Activated CD8-positive, alpha-beta memory T cell treated with anti-CD3 and anti-CD28 coated beads for 36 hours (primary cell): Measurements from ENCODE around the gene PPARG. TPM values are rescaled to one million over a fixed set of nuclear protein-coding genes. Genes with fewer than 3 reads are reported as not detected.
"Not testable (repeated sequence)": the region's sequence is repeated elsewhere in the genome, so short reads cannot be mapped to it uniquely, and the experiment has no call there.

Source experiments
- CTCF ChIA-PET: fragments of 350-600 bp; sonication (Branson Sonifier 250); formaldehyde crosslinking; loops from one replicate; lab custom pipeline; 2021; ENCODE audit warnings: antibody characterized with exemption; lab: Charles Lee
- POLR2A ChIA-PET: fragments of 350-600 bp; sonication (Branson Sonifier 250); formaldehyde crosslinking; loops from one replicate; lab custom pipeline; 2021; ENCODE audit warnings: antibody characterized with exemption; lab: Charles Lee
- total RNA-seq, 2 experiments: library from RNA; stranded (reverse); gene quantifications; one replicate each; pipeline ENCODE4 v1.2.3, GENCODE V29; 2021

PPARG gene
- total RNA-seq, 2 experiments from 2014 or later = 0.53 to 0.80 TPM

DNA sequence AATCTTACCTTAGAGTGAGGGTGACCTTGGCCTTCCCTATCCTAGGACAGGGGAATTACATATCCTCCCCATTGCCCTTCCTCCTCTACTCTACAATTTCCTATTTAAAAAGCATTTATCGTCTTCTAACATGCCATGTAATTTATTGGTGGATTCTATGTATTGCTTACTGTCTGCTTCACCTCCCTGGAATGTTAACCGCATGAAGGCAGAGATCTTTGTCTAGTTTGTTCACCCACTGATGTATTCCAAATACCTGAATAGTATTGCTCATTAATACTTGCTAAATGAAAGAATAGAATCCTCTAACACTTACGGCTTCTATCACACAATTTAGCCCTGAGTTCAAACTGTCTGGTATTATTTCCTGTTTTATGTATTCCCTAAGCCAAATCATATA lies 68.6 kb downstream of the PPARG start:
- POLR2A ChIA-PET = no interaction called here
- CTCF ChIA-PET = no interaction called here

DNA sequence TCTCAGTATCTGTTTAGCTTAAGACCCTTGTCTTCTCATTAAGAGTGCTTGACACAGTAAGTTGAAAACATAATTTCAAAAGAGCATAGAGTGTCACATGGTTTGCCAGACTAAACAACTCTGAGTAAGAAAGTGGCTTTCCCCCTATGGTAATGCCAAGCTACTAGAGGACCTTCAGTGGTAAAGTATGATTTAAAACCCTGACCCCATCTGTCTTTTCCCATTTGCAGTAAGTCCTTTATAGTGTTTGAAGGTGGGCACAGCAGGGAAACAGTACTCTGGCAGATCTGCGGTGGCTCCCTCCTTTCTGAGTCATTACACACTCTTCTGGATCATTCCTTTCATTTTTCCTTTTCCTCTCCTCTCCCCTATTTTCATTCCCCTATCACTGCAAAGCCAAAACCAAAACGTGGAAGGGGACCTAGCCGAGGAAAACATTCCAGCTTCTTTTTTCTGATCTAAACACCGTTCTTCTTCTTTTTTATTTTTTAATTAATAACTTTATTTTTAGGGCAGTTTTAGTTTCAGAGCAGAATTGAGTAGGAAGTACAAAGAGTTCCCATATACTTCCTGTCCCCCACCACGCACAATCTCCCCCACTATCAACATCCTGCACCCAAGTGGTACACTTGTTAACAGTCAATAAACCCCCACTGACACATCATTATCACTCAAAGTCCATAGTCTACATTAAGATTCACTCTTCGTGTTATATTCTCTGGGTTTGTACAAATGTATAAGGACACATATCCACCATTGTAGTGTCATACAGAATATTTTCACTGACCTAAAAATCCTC lies 74.7 kb downstream of the PPARG start:
- CTCF ChIA-PET = no interaction called here

DNA sequence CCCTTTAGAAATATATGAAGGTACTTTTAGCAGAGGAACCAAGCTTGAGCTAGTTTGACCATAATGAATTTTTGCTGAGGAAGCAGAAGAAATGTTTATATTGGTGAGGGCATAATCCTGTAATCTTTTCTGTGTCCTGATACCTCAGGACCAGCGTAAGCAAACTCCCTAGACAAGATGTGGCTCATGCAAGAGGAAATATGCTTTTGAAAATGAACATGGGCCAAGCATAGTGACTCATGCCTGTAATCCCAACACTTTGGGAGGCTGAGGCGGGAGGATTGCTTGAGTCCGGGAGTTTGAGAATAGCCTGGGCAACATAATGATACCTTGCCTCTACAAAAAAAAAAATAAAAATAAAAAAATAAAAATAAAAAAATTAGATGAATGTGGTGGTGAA lies 78.5 kb downstream of the PPARG start:
- ChIA-PET CTCF (no interaction called here), POLR2A (no interaction called here)

More for the DNA sequence above, 74.7 kb downstream of the PPARG start:
- POLR2A ChIA-PET = no interaction called here

DNA sequence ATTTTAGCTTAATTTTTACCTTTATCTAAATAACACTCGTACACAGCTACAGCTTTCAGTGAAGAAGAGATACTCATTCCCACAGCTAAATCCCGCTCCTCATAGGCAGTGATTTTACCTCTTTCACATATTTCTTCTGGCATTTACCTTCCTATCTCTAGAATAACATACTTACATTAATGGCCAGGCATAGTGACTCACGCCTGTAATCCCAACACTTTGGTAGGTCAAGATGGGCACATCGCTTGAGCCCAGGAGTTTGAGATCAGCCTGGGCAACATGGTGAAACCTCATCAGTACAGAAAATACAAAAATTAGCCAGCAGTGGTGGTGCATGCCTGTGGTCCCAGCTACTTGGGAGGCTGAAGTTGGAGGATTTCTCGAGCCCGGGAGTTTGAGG lies 80.2 kb downstream of the PPARG start:
- ChIA-PET CTCF (interaction anchor here (1.1 kb wide), 1 partner anchor 10 kb away, joined by 3 read pairs; no protein-coding TSS in a partner anchor), POLR2A (no interaction called here)

DNA sequence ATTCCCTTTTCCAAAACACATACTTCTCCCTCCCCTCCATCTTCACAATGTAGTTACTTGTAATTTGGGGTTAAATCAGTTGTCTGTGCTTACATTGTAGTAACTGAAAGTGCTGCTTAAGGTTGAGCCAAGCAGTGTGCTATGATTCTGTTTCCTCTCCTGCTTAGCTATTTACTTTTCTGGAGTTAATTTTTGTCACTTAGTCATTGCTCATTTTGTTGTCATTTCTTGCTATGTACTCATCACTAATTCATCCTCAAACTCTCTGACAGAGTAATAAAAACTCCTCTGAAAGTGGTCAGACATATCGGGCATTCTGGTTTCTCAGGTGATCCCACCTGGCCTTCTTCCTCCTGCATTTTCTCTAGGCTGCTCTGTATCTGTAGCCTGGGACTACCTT lies 80.7 kb downstream of the PPARG start:
- POLR2A ChIA-PET = no interaction called here

DNA sequence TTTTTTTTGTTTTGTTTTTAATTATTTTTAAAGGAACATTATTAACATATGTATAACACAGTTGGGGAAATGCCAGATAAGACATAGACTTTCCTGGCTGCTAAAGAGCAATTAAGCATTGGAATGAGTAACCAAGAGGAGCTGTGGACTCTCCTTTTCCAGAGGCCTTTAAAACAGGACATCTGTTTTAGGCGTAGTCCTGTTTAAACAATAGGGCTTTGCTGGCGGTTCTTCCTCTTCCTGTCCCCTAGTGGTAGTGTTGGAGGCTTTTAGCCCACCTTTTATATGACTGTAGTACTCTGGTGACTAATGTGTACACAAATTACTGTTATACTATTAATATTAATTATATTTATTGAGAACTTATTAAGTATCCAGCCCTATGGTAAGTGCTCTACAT lies 81.9 kb downstream of the PPARG start:
- CTCF ChIA-PET = interaction anchor here (1.2 kb wide), 1 partner anchor 14 kb away, joined by 3 read pairs; no protein-coding TSS in a partner anchor
- POLR2A ChIA-PET = no interaction called here

More for the DNA sequence above, 80.7 kb downstream of the PPARG start:
- CTCF ChIA-PET = no interaction called here

DNA sequence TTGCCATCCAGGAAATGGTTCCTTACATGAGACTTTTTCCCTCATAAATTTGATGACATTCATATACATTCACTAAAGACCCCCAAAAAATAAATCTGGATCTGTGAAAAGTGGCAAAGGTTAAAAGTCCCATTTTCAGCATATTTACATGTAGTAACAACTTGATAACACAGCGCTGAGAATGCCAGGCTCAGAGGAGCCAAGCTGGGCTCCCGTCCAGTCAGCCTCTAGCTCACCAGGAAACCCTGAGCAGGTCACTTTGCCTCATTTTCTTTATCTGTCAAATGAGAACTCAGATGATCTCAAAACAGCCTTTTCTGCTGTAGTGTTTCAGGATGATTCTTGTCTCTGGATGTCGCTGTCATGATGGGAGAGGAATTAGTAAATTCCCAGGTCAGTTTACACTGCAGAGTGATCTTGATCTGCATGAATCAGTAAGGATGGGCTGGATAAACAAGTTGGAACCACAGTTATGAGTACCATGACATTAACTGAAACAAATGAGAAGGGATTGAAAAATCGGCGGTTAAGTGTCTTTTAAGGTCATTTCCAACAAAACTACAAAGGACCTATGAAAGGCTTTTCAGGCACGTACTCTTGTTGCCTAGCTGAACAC lies 82.8 kb downstream of the PPARG start:
- CTCF ChIA-PET = no interaction called here
- POLR2A ChIA-PET = no interaction called here

DNA sequence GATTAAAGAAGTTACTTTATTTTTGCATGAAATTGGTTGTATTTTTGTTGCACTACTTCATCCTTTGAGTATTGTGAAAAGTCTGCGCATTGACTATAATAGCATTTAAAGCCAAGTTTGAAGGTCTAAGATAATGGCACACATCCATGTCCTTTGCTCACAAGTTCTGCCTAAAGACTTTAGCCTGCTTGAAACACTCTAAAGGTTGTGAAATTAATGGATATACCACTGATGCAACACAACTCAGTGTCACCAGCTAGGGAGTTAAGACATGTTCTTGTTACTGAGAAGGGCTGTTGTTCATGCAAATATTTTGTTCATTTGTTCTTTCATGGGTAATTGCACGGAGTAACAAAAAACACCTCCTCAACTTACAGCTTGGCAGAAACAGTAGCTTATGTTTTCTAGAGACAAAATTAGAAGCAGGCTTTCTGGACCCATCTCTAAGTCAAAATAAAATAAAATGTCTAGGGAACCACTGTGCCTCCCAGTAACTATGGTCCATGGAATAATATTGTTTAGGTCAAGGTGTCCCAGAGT lies 83.9 kb downstream of the PPARG start:
- CTCF ChIA-PET = no interaction called here
- POLR2A ChIA-PET = no interaction called here

DNA sequence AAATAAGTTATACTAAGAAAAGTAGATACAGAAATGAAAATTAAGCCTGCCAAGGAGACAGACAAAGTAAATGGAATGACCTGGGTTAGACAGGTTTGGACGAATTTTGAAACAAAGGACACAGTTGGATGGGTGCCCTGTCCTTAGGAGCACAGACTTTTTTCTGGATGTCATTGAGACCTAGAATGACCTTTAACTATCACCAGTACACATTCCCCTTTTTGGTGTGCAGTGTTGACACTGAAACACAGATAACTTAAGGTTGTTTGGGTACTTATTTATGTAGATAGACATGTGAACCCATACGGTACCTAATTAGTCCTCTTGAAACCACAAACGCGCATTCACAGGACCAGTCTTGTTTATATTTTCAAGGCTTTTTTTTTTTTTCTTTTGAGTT lies 86.7 kb downstream of the PPARG start:
- CTCF ChIA-PET = no interaction called here
- POLR2A ChIA-PET = no interaction called here

DNA sequence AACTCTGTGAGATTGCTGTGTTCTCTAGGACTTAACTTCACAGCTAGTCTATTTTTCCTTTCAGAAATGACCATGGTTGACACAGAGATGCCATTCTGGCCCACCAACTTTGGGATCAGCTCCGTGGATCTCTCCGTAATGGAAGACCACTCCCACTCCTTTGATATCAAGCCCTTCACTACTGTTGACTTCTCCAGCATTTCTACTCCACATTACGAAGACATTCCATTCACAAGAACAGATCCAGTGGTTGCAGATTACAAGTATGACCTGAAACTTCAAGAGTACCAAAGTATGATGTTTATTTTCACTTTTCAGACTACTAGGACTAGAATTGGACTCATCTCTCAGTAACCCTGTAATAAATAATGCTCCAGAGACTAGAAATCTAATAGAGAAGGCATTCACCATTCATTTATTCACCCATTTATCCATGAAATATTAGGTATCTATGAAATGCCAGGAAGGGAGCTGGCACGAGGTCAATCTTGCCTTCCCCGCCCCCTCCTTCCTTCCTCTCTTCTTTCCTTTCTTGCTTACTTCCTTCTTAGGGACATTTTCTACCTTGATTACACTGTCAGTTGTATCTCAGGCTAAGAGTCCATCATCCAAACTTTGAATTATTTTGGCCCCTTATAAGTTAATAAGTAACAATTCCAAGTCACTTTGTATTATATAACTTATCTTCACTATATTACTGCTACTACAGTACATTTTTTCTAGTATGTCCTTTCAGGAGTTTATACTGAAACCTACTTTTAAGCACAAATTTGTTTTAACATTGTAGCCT lies 91.0 kb downstream of the PPARG start:
- POLR2A ChIA-PET = no interaction called here
- CTCF ChIA-PET = no interaction called here

DNA sequence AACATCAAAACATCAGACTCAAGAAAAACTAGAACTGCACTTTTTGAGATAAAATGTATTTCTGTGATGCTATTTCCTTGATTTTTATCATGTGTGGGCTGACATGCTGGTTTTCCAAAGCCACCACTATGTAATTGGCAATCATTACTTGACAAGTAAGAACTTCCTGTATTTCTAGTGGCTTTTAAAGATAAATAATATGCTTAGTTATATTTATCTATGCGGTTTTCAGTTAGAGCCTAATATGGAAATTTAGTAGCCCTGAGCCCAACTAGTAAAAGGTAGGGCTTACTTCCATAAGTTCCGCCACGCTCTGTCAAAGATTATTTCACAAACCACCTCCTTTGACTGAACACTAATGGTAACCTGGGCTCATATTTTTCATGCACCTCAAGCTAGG lies 91.6 kb downstream of the PPARG start:
- ChIA-PET POLR2A (no interaction called here), CTCF (no interaction called here)

DNA sequence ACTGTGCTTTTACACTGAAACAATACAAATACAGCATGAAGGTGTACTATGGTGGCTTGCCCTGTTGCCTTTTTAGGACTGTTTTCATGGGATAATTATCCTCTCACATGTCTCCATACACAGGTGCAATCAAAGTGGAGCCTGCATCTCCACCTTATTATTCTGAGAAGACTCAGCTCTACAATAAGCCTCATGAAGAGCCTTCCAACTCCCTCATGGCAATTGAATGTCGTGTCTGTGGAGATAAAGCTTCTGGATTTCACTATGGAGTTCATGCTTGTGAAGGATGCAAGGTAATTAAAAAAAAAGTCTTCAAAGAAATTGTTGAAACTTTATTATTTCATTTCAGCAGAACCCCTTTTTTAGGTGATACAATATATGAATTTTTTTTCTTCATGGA lies 92.3 kb downstream of the PPARG start:
- ChIA-PET POLR2A (no interaction called here), CTCF (no interaction called here)

DNA sequence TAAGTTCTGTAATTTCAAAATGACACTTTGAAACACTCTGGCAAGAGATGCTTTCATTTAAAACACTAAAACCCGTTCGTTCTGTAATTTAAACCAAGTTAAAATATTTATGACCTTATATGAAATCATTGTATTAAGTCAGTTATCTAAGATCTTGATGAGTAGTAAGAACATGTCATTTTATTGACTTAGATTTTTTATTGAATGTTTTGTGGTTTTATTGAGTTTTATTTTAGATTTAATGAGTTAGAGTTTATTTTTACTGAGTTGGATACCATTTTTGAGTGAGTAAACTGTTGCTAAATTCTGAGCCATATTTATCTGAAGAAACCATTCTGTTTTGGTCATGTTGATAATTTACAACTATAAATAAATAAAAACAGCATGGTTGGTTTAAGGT lies 94.3 kb downstream of the PPARG start:
- ChIA-PET CTCF (no interaction called here), POLR2A (no interaction called here)

DNA sequence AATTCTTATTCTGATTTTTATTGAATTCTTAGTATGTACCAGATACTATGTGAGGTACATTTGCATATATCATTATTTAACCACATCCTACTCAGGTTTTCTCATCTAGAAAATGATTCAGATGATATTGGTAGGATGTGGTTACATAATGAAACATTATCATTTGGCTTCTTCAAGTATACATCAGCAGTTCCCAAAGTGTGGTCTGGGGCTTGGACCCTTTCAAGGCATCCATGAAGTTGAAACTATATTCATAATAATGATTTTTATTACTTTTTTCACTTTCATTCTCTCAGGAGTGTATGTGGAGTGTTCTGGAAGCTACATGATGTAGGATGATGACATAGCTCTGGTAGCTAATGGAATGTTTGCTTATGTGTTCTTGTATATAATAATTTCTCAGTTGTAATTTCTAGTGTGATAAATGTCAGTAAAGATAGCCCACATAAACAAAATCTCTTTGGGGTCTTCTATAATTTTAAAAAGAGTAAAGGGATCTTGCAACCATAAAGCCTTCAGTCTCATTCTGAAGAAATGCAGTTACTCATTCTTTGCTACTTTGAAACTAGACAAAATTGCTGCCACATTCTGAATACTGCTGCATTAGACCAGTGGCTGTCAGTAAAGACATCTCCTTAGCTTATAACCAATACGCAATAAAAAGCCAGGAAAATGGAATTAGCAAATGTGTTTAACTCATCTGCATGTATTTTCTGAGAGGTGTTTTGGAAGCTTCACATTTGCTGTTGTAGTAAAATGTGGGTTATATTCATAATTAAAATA lies 95.8 kb downstream of the PPARG start:
- CTCF ChIA-PET = no interaction called here
- POLR2A ChIA-PET = no interaction called here

DNA sequence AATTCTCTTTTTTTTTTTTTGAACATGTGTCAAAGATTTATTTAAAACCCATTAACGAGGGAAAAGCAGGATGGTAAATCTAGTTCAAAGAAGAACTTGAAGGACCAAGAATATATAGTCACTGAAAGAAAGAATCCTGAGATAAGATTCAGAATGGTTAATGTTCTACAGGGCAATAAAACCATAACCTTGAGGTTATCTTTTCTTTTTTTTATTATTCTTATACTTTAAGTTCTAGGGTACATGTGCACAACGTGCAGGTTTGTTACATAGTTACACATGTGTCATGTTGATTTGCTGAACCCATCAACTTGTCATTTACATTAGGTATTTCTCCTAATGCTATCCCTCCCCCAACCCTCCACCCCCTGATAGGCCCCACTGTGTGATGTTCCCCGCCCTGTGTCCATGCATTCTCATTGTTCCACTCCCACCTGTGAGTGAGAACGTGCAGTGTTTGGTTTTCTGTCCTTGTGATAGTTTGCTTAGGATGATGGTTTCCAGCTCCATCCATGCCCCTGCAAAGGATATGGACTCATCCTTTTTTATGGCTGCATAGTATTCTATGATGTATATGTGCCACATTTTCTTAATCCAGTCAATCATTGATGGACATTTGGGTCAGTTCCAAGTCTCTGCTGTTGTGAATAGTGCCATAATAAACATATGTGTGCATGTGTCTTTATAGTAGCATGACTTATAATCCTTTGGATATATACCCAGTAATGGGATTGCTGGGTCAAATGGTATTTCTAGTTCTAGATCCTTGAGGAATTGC lies 97.8 kb downstream of the PPARG start:
- CTCF ChIA-PET, POLR2A ChIA-PET: not testable (repeated sequence)

DNA sequence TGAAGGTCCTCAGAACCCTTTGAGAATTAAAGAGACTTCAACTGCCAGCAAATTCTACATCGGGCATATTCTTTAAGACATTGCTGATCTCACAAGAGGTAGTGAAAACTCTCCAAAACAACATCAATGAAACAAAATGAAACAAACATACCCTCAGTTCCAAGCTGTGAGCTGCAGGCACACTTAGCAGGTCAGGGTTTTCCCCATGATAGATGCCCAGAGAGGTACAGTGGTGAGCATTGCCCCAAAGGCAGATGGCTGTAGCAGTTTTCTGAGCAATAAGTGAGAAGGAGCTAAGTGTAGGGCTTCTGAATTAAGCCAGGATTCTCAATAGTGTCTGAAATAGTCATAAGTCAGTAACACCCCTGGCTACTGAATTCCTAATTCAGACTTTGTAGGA lies 99.3 kb downstream of the PPARG start:
- CTCF ChIA-PET = no interaction called here
- POLR2A ChIA-PET = no interaction called here

DNA sequence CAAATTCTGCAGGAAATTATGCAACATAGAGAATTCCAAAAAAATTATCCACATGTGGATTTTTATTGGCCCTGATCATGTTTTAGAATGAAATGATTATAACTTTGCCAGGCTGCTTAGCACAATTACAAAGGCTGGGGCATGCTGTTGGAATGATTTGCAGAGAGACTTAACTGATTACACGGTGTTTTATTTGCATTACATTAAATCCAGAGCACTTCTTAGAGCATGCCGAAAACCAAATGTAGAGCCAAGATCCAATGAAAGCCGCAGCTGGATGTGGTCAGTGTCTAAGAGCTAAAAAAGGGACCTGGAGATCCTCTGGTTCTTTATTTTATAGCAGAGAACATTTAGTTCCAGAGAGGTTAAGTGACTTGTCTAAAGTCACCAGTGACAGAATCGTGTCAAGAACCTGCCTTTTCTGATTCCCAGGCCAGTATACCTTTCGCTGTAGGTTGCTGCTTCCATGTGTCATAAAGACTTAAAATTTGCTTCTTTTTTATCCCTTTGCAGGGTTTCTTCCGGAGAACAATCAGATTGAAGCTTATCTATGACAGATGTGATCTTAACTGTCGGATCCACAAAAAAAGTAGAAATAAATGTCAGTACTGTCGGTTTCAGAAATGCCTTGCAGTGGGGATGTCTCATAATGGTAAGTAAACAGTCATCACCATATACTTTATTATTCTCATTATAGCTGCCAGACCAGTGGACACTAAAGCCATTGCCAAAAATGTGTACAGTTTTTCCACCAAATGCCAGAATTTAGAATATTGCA lies 103.4 kb downstream of the PPARG start:
- CTCF ChIA-PET = no interaction called here
- POLR2A ChIA-PET = no interaction called here

DNA sequence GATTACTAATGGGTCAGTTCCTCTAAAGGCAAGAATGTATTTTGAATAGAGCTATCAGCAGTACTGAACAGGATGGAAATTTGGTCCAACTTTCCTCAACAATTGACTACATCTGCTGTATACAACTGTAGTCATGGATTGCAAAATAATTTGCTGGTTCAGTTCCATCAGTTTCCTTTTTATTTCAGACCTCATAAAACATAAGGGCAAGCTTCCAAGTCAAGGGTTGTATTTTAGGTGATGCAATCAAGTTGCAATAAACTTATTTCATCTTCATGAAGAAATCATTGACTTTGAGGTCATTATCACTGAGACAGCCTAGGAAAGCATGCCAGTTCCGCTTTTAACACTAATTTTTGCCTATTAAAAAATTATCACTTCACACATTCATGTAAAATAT lies 105.0 kb downstream of the PPARG start:
- POLR2A ChIA-PET = no interaction called here
- CTCF ChIA-PET = no interaction called here
